CD14-positive monocyte (primary cell): ENCODE measurements around the gene GFI1B. TPM values are rescaled to one million over a fixed set of nuclear protein-coding genes. Genes with fewer than 3 reads are reported as not detected.

Source experiments
- DNase-seq, 3 donors: peaks; one replicate each; pipeline ENCODE4 v3.0.0-alpha.2; 2011 to 2022
- H2AFZ ChIP-seq: 2 replicates; pipeline ENCODE4 v1.6.0; 2012; ENCODE audit warnings: mild to moderate bottlenecking, low read depth, low read length, inconsistent platforms; ENCODE audit not compliant: insufficient read depth, poor library complexity, severe bottlenecking
- H3K27ac ChIP-seq, 2 donors: 1 replicate in 1 of 2; 2 replicates in 1 of 2; pipeline ENCODE4 v1.5.1; 2012 to 2013; ENCODE audit warnings: low read length in 2 of 2, control low read depth in 1 of 2, inconsistent platforms in 1 of 2, low read depth in 1 of 2, mild to moderate bottlenecking in 1 of 2
- H3K27me3 ChIP-seq, 2 donors: one replicate each; pipeline versions ENCODE4 v1.6.0 to v1.6.1; 2011 to 2013; ENCODE audit warnings: low read length in 2 of 2; ENCODE audit not compliant: control insufficient read depth in 2 of 2, insufficient read depth in 2 of 2
- H3K36me3 ChIP-seq, 2 donors: replicated peaks in 1 of 2; 1 replicate in 1 of 2; 2 replicates in 1 of 2; pipeline versions ENCODE4 v1.5.1 to v1.6.1; 2012 to 2013; ENCODE audit warnings: low read length in 2 of 2, control low read depth in 1 of 2, inconsistent platforms in 1 of 2, mild to moderate bottlenecking in 1 of 2; ENCODE audit not compliant: insufficient read depth in 2 of 2, control insufficient read depth in 1 of 2
- H3K4me1 ChIP-seq, 2 donors: 1 replicate in 1 of 2; 2 replicates in 1 of 2; pipeline versions ENCODE4 v1.5.1 to v1.6.1; 2012 to 2013; ENCODE audit warnings: low read length in 2 of 2, control low read depth in 1 of 2, inconsistent platforms in 1 of 2, mild to moderate bottlenecking in 1 of 2, moderate library complexity in 1 of 2; ENCODE audit not compliant: insufficient read depth in 2 of 2, control insufficient read depth in 1 of 2
- H3K4me2 ChIP-seq: replicated peaks from 2 replicates; pipeline ENCODE3; 2012; ENCODE audit warnings: low read length, moderate library complexity, mild to moderate bottlenecking; ENCODE audit not compliant: poor library complexity, severe bottlenecking; ENCODE audit errors: extremely low read depth
- H3K4me3 ChIP-seq, 3 experiments: fragments of 200-600 bp in 1 of 3; sonication (generic) in 1 of 3; replicated peaks in 1 of 3; 1 replicate in 2 of 3; 2 replicates in 1 of 3; pipeline ENCODE4 v1.5.1; 2011 to 2013; ENCODE audit warnings: low read length in 3 of 3, mild to moderate bottlenecking in 3 of 3, control low read depth in 2 of 3, low read depth in 2 of 3, inconsistent platforms in 1 of 3, moderate library complexity in 1 of 3
- H3K79me2 ChIP-seq: 2 replicates; pipeline ENCODE4 v1.6.0; 2012; ENCODE audit warnings: mild to moderate bottlenecking, control low read depth, inconsistent platforms, low read length, moderate library complexity; ENCODE audit not compliant: insufficient read depth
- H3K9ac ChIP-seq: 2 replicates; pipeline ENCODE4 v1.6.0; 2017; ENCODE audit warnings: low read length, mild to moderate bottlenecking; ENCODE audit not compliant: insufficient read depth, poor library complexity, severe bottlenecking
- H3K9me3 ChIP-seq, 2 donors: replicated peaks in 1 of 2; 1 replicate in 1 of 2; 2 replicates in 1 of 2; pipeline versions ENCODE4 v1.5.1 to v1.6.1; 2012 to 2013; ENCODE audit warnings: low read length in 2 of 2, control low read depth in 1 of 2; ENCODE audit not compliant: control insufficient read depth in 1 of 2, insufficient read depth in 1 of 2
- H4K20me1 ChIP-seq: 2 replicates; pipeline ENCODE4 v1.6.0; 2012; ENCODE audit warnings: mild to moderate bottlenecking, low read length, control low read depth, moderate library complexity; ENCODE audit not compliant: insufficient read depth
- H3K27ac Mint-ChIP-seq, 7 donors: one replicate each; pipeline ENCODE4 v1.8.0; 2020; ENCODE audit warnings: mild to moderate bottlenecking in 7 of 7, mixed read lengths in 7 of 7, moderate library complexity in 6 of 7, inconsistent platforms in 2 of 7
- H3K27me3 Mint-ChIP-seq, 3 donors: one replicate each; pipeline ENCODE4 v1.8.0; 2021 to 2022; ENCODE audit warnings: low read depth in 3 of 3, mild to moderate bottlenecking in 3 of 3, mixed read lengths in 3 of 3, moderate library complexity in 3 of 3, inconsistent platforms in 1 of 3
- H3K36me3 Mint-ChIP-seq, 2 donors: one replicate each; pipeline ENCODE4 v1.8.0; 2020; ENCODE audit warnings: mixed read lengths in 2 of 2, inconsistent platforms in 1 of 2, mild to moderate bottlenecking in 1 of 2
- H3K4me1 Mint-ChIP-seq: one replicate; pipeline ENCODE4 v1.8.0; 2020; ENCODE audit warnings: mild to moderate bottlenecking, mixed read lengths
- H3K4me3 Mint-ChIP-seq, 2 donors: one replicate each; pipeline ENCODE4 v1.8.0; 2020; ENCODE audit warnings: mild to moderate bottlenecking in 2 of 2, mixed read lengths in 2 of 2, moderate library complexity in 1 of 2
- H3K9me3 Mint-ChIP-seq, 7 donors: one replicate each; pipeline ENCODE4 v1.8.0; 2020 to 2022; ENCODE audit warnings: mixed read lengths in 7 of 7, mild to moderate bottlenecking in 6 of 7, moderate library complexity in 6 of 7, inconsistent platforms in 2 of 7
- CTCF ChIP-seq: fragments of 200-600 bp; IDR thresholded peaks from one replicate; pipeline ENCODE4 v1.8.0; 2022; ENCODE audit warnings: antibody characterized with exemption, mild to moderate bottlenecking
- WGBS: methylation state at CpG from one replicate; pipeline ENCODE4 v1.1.5; 2013; ENCODE audit warnings: missing lambda C conversion rate; ENCODE audit not compliant: insufficient coverage; 5-methylcytosine and 5-hydroxymethylcytosine counted together
- intact Hi-C, 2 donors: fragments of 100-400 bp; cut with micrococcal nuclease; formaldehyde crosslinking; loops; one replicate each; pipeline versions ENCODE4 v1.15.0 to v1.15.1; 2023
- polyA plus RNA-seq, 3 donors: library from polyadenylated mRNA; depleted of rRNA in 1 of 3; unstranded in 2 of 3; stranded (reverse) in 1 of 3; fragments of 300-500 nt in 2 of 3; fragments of >200 nt in 1 of 3; fragmentation: Illumina TruSeq in 2 of 3; gene quantifications; 1 replicate in 2 of 3; 2 replicates in 1 of 3; pipeline ENCODE4 v1.2.3, GENCODE V29; 2012 to 2021

GFI1B gene
- polyA plus RNA-seq, 3 donors = 0.06 to 0.39 (median 0.21) TPM

GRCh38 chr9:133029994-133030316 lies 51.5 kb downstream of the GFI1B start:
- Mint-ChIP-seq H3K4me1 (peaks cover 34% of the 10 kb centered on the region), H3K27ac (peak overlapping the region; percentile 92 to 99 (median 97)), H3K36me3 (peaks cover 1 to 13% of the 10 kb centered on the region in 2 donors), H3K27me3 (peaks cover 0 to 5% (median 3%) of the 10 kb centered on the region in 3 donors), H3K9me3 (peaks cover 0 to 6% (median 0%) of the 10 kb centered on the region in 7 donors), H3K4me3 (peak overlapping the region; percentile 92 to 98)
- no peaks in the 10 kb centered on the region for H3K27me3 ChIP-seq
- H3K36me3 ChIP-seq = peaks cover 0 to 11% of the 10 kb centered on the region in 2 donors
- intact Hi-C loops = loop anchor here (5.0 to 10.0 kb wide), 5 partner anchors 67 to 455 kb away; partner anchors contain the start of genes STKLD1 (in 1 of the 2) and SURF4 (in 1 of the 2)
- peaks cover 20% of the 10 kb centered on the region for H4K20me1 ChIP-seq
- TF ChIP-seq CTCF = no peak
- peak overlapping the region; percentile 95 for H3K4me2 ChIP-seq
- H3K4me3 ChIP-seq = peak overlapping the region; percentile 73 to 98 (median 80)
- H3K4me1 ChIP-seq = peaks cover 20 to 29% of the 10 kb centered on the region in 2 donors
- H3K27ac ChIP-seq = peak overlapping the region; percentile 64 to 97
- no peak for DNase-seq
- H3K9ac ChIP-seq = peak overlapping the region; percentile 99
- H2AFZ ChIP-seq = peak overlapping the region; percentile 96
- no peaks in the 10 kb centered on the region for H3K9me3 ChIP-seq
- H3K79me2 ChIP-seq = peaks cover 55% of the 10 kb centered on the region
- WGBS = under 1% methylated on average over 28 of the region's 28 CpGs

- H3K4me1 ChIP-seq = peaks cover 25 to 35% of the 10 kb centered on the region in 2 donors
- Mint-ChIP-seq H3K4me1 (peaks cover 40% of the 10 kb centered on the region), H3K36me3 (peaks cover 1 to 13% of the 10 kb centered on the region in 2 donors), H3K4me3 (peak within 1 kb of the TSS; percentile 98 to 99), H3K9me3 (peaks cover 0 to 6% (median 0%) of the 10 kb centered on the region in 7 donors), H3K27ac (peak within 1 kb of the TSS; percentile 93 to 99 (median 97)), H3K27me3 (peaks cover 0 to 5% (median 3%) of the 10 kb centered on the region in 3 donors)
- under 1% methylated on average over 61 of the region's 63 CpGs for WGBS
- intact Hi-C loops = loop anchor here (5.0 to 10.0 kb wide), 4 partner anchors 67 to 344 kb away; partner anchors contain the start of genes STKLD1 (in 1 of the 2) and SURF4 (in 1 of the 2)
- H3K9ac ChIP-seq = peak within 1 kb of the TSS; percentile 99
- DNase-seq = peak; percentile 96 to 99 (median 97)
- H2AFZ ChIP-seq = peak within 1 kb of the TSS; percentile 96
- H3K27ac ChIP-seq = peak within 1 kb of the TSS; percentile 64 to 97
- no peak for TF ChIP-seq CTCF
- no peaks in the 10 kb centered on the region for H3K27me3 ChIP-seq
- H3K79me2 ChIP-seq = peaks cover 60% of the 10 kb centered on the region
- H4K20me1 ChIP-seq = peaks cover 26% of the 10 kb centered on the region
- peaks cover 0 to 11% of the 10 kb centered on the region in 2 donors for H3K36me3 ChIP-seq
- H3K4me2 ChIP-seq = peak within 1 kb of the TSS; percentile 95
- peak within 1 kb of the TSS; percentile 73 to 98 (median 82) for H3K4me3 ChIP-seq
- no peaks in the 10 kb centered on the region for H3K9me3 ChIP-seq
Observed at GRCh38 chr9:133030317-133031129, 52.0 kb downstream of the GFI1B start, which contains the start of gene GTF3C5. Gene GTF3C5 (plus strand): TSS chr9:133030997. CDS start chr9:133031012, 15 bp downstream.
